Left renal cortex interstitium (tissue), 4 donors: Measurements from ENCODE around the gene DUOXA2. TPM values are rescaled to one million over a fixed set of nuclear protein-coding genes. Genes with fewer than 3 reads are reported as not detected.

Experiments used
- DNase-seq, 4 donors: peaks; one replicate each; pipeline ENCODE4 v3.0.0-alpha.2; 2013; ENCODE audit warnings: low read depth in 4 of 4, low spot score in 2 of 4, missing footprints in 1 of 4
- polyA plus RNA-seq, 4 donors: library from polyadenylated mRNA; unstranded; fragments of 120-200 nt; gene quantifications; one replicate each; pipeline ENCODE4 v1.2.1, GENCODE V29; 2013; ENCODE audit not compliant: insufficient read length in 4 of 4

DUOXA2 gene
- polyA plus RNA-seq, 4 donors = 0.08 to 0.10 TPM; not detected in 2

GRCh38 chr15:45116482-45117307 is 2.6 kb downstream of the DUOXA2 start:
- DNase-seq = no peak

GRCh38 chr15:45117308-45118130 is 3.4 kb downstream of the DUOXA2 start:
- DNase-seq = no peak

GRCh38 chr15:45118131-45118588 is 4.0 kb downstream of the DUOXA2 start:
- DNase-seq = peak; percentile 70 to 91 (median 85)

GRCh38 chr15:45118996-45119395 is 4.9 kb downstream of the DUOXA2 start:
- DNase-seq = no peak

- no peak for DNase-seq
Measured at GRCh38 chr15:45120081-45120972, 6.2 kb downstream of the DUOXA2 start.

- no peak for DNase-seq
Measured at GRCh38 chr15:45121020-45121419, 6.9 kb downstream of the DUOXA2 start.

GRCh38 chr15:45121706-45122417 is 7.7 kb downstream of the DUOXA2 start:
- DNase-seq = no peak

- no peak for DNase-seq
Measured at GRCh38 chr15:45122719-45123118, 8.6 kb downstream of the DUOXA2 start.

GRCh38 chr15:45123397-45123796 is 9.3 kb downstream of the DUOXA2 start:
- DNase-seq = no peak

- no peak for DNase-seq
Measured at GRCh38 chr15:45126535-45127158, 12.5 kb downstream of the DUOXA2 start.

GRCh38 chr15:45128971-45129639 is 15.0 kb downstream of the DUOXA2 start:
- DNase-seq = no peak

- DNase-seq = no peak
Measured at GRCh38 chr15:45129651-45130129, 15.6 kb downstream of the DUOXA2 start, which contains the start of the genes DUOX1 and DUOXA1. TSS of gene DUOX1 (plus strand) at chr15:45129994. CDS start at chr15:45131967, 1,973 bp downstream. TSS of gene DUOXA1 (minus strand) at chr15:45129879. CDS start at chr15:45123014, 6,865 bp downstream.

- DNase-seq = no peak
Measured at GRCh38 chr15:45130291-45131000, 16.3 kb downstream of the DUOXA2 start.

- DNase-seq = no peak
Measured at GRCh38 chr15:45131510-45131909, 17.4 kb downstream of the DUOXA2 start.

GRCh38 chr15:45132844-45133560 is 18.9 kb downstream of the DUOXA2 start:
- DNase-seq = no peak

GRCh38 chr15:45133561-45133920 is 19.4 kb downstream of the DUOXA2 start:
- no peak for DNase-seq

- no peak for DNase-seq
Measured at GRCh38 chr15:45134046-45134445, 19.9 kb downstream of the DUOXA2 start.
